Activated naive CD8-positive, alpha-beta T cell treated with anti-CD3 and anti-CD28 coated beads, Interleukin-2, amount 50 U/mL, for 24 hours (primary cell): ENCODE data around the gene SSMEM1.
A peak's percentile ranks its signal among the peaks of the same experiment; 100 is the strongest.

ENCODE experiments used
- ATAC-seq: fragments of 150-1000 bp; cut with Tn5 transposase; one replicate; pipeline ENCODE4 v1.10.0; 2021
- DNase-seq: peaks from one replicate; pipeline ENCODE4 v3.0.0; 2021
- H3K27ac Mint-ChIP-seq: one replicate; pipeline ENCODE4 v1.8.0; 2021; ENCODE audit warnings: mild to moderate bottlenecking, mixed read lengths
- H3K27me3 Mint-ChIP-seq: one replicate; pipeline ENCODE4 v1.8.0; 2021; ENCODE audit warnings: mixed read lengths
- H3K36me3 Mint-ChIP-seq: one replicate; pipeline ENCODE4 v1.8.0; 2021; ENCODE audit warnings: low read depth, mixed read lengths
- H3K4me1 Mint-ChIP-seq: one replicate; pipeline ENCODE4 v1.8.0; 2021; ENCODE audit warnings: mixed read lengths
- H3K4me3 Mint-ChIP-seq: one replicate; pipeline ENCODE4 v1.8.0; 2021; ENCODE audit warnings: mild to moderate bottlenecking, moderate library complexity, mixed read lengths
- H3K9me3 Mint-ChIP-seq: one replicate; pipeline ENCODE4 v1.8.0; 2021; ENCODE audit warnings: mixed read lengths

The SSMEM1 gene

DNA sequence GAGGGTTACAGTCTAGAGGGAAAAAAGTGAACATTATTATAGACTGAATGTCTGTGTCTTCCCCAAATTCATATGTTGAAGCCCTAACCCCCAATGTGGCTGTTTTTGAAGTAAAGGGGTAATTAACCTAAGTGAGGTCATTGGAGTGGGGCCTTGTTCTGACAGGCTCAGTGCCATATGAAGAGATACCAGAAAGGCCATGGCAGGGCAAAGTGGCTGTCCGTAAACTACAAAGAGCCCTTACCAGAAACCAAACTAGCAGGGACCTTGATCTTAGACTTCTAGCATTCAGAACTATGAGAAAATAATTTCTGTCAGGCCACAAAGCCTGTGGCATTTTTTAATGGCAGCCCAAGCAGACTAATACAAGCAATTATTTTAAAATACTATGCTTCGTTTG, 11.2 kb upstream of the SSMEM1 start:
- H3K4me3 Mint-ChIP-seq: no peak overlapping the region
- no peak for DNase-seq
- H3K4me1 Mint-ChIP-seq: peaks cover 7% of the 10 kb centered on the region
- H3K27ac Mint-ChIP-seq: no peak overlapping the region
- H3K36me3 Mint-ChIP-seq: peaks cover 42% of the 10 kb centered on the region
- H3K27me3 Mint-ChIP-seq: no peaks in the 10 kb centered on the region
- ATAC-seq: no peak
- no peaks in the 10 kb centered on the region for H3K9me3 Mint-ChIP-seq

DNA sequence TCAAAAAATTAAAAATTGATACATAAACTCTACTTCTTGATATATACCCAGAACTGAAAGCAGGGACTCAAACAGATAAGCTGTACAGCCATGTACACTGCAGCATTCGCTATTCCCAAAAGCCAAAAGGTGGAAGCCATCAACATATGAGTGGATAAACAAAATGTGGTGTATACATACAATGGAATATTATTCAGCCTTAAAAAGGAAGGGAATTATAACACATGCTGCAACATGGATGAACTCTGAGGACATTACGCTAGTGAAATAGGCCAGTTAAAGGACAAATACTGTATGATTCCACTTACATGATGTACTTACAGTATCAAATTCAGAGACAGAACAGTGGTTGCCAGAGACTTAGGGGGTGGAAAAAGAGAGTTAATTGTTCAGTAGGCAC, 10.6 kb upstream of the SSMEM1 start:
- Mint-ChIP-seq H3K9me3 (no peaks in the 10 kb centered on the region), H3K36me3 (peaks cover 46% of the 10 kb centered on the region), H3K27me3 (no peaks in the 10 kb centered on the region), H3K27ac (no peak overlapping the region), H3K4me3 (no peak overlapping the region), H3K4me1 (peaks cover 11% of the 10 kb centered on the region)
- no peak for DNase-seq
- no peak for ATAC-seq

GRCh38 chr7:130201796-130202195, 5.9 kb upstream of the SSMEM1 start:
- Mint-ChIP-seq H3K4me3 (no peak overlapping the region), H3K9me3 (no peaks in the 10 kb centered on the region), H3K27ac (no peak overlapping the region), H3K36me3 (peaks cover 49% of the 10 kb centered on the region), H3K27me3 (no peaks in the 10 kb centered on the region), H3K4me1 (peaks cover 33% of the 10 kb centered on the region)
- DNase-seq (no peak), ATAC-seq (no peak)

GRCh38 chr7:130205084-130205947, 2.3 kb upstream of the SSMEM1 start, which contains the start of gene TMEM209:
TSS of gene TMEM209 (minus strand) at chr7:130205406. CDS start at chr7:130205375, 31 bp downstream.
- Mint-ChIP-seq H3K4me1 (peaks cover 26% of the 10 kb centered on the region), H3K4me3 (peak within 1 kb of the TSS; percentile 96), H3K9me3 (no peaks in the 10 kb centered on the region), H3K27ac (peak within 1 kb of the TSS; percentile 98), H3K27me3 (no peaks in the 10 kb centered on the region), H3K36me3 (peaks cover 30% of the 10 kb centered on the region)
- peak; percentile 95 for DNase-seq
- peak; percentile 97 for ATAC-seq

DNA sequence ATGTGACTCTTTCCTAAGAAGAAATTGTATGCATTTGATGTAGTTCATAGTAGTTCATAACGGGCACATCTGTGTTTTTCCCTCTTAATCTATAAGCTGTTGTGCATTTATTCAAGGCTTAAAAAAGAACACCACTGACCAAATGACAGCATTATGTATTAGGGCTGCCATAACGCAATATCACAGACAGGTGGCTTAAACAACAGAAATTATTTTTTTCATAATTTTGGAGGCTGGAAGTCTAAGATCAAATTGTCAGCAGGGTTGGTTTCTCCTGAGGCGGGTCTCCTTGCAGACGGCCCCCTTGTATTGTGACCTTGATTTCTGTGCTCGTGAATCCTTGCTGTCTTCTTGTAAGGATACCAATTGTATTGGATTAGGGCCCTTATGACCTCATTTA, 627 bp upstream of the SSMEM1 start:
- H3K27ac Mint-ChIP-seq: no peak overlapping the region
- no peaks in the 10 kb centered on the region for H3K27me3 Mint-ChIP-seq
- H3K4me1 Mint-ChIP-seq: peaks cover 22% of the 10 kb centered on the region
- no peaks in the 10 kb centered on the region for H3K9me3 Mint-ChIP-seq
- H3K4me3 Mint-ChIP-seq: no peak overlapping the region
- no peak for DNase-seq
- ATAC-seq: no peak
- H3K36me3 Mint-ChIP-seq: peaks cover 19% of the 10 kb centered on the region

DNA sequence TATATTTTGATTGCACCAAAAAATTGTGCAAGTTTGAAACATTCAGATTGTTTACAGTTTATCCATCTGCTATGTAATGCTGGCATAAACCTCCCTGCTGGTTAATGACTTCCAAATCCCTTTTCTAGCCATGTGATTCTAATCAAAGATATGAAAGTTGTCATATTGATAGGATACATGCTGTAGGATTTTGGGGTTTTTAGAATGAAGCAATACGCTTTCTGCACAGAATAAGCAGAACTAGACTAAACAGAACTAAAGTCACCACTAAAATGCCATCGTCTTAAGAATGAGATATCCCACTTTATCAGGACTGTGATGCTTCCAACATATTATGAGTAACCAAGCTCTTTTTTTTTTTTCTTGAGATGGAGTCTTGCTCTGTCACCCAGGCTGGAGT, 856 bp downstream of the SSMEM1 start:
- no peak for DNase-seq

DNA sequence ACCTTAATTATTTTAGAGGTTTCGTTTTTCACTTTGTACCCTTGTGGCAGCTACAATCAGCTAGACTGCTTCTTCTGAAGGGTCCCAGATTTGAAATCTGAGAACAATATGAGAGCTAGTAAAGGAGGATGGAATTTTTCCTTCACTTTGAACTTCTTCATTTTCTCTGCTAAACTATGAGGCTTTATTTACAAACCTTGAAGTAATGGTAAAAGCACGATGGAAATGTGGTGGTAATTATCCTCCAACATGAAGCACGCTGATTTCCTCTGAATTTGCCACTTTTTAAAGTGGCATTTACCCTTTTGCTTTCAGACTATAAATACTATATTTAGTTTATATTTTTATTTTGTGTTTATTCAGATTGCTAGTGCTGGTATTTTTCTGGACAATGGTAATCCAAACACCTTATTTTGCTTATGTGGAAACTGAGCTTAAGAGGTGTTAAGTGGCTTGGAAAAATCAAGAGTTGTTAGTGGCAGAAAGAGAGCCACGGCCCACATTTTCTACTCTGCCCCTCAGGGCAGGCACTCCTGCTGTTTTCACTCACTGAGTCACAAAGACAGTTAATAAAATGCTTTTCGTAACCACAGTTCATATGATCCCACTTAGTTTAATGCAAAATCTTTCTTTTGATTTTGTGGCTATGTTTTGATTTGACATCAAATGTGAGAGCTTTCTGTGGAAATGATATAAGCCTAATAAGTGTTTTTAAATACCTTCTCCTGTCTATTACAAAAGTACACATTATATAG, 2.7 kb downstream of the SSMEM1 start:
- Mint-ChIP-seq H3K9me3 (no peaks in the 10 kb centered on the region), H3K4me1 (peaks cover 6% of the 10 kb centered on the region), H3K4me3 (no peak overlapping the region), H3K27ac (no peak overlapping the region), H3K36me3 (no peaks in the 10 kb centered on the region), H3K27me3 (peaks cover 8% of the 10 kb centered on the region)
- ATAC-seq: no peak
- DNase-seq: no peak

More for the DNA sequence above, 856 bp downstream of the SSMEM1 start:
- H3K4me3 Mint-ChIP-seq: no peak overlapping the region
- peaks cover 18% of the 10 kb centered on the region for H3K4me1 Mint-ChIP-seq
- peaks cover 8% of the 10 kb centered on the region for H3K36me3 Mint-ChIP-seq
- no peaks in the 10 kb centered on the region for H3K9me3 Mint-ChIP-seq
- peaks cover 3% of the 10 kb centered on the region for H3K27me3 Mint-ChIP-seq
- ATAC-seq: no peak
- H3K27ac Mint-ChIP-seq: no peak overlapping the region

DNA sequence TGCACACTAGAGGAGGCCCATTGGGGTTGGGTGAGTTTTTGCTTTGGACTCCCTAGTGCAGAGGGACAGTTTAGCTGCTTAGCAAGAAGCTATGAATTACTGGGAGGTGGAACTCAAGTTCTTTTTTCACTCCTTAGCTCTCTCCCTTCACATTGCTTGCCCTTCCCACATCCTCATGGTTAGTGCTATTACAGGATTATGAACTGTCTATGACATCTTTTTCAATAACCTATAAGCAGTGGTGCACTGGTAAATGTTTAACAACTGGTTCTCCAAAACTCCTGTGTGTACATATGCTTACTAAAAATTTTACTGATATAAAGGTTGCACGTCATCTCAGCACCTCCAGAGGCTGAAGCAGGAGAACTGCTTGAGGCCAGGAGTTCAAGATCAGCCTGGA, 6.2 kb downstream of the SSMEM1 start:
- DNase-seq (no peak), ATAC-seq (no peak)
- Mint-ChIP-seq H3K27ac (no peak overlapping the region), H3K4me1 (no peaks in the 10 kb centered on the region), H3K4me3 (no peak overlapping the region), H3K9me3 (no peaks in the 10 kb centered on the region), H3K27me3 (peaks cover 10% of the 10 kb centered on the region), H3K36me3 (no peaks in the 10 kb centered on the region)

GRCh38 chr7:130216025-130216424, 8.4 kb downstream of the SSMEM1 start:
- no peak for DNase-seq
- peaks cover 13% of the 10 kb centered on the region for H3K27me3 Mint-ChIP-seq
- no peak overlapping the region for H3K4me3 Mint-ChIP-seq
- no peak overlapping the region for H3K27ac Mint-ChIP-seq
- no peaks in the 10 kb centered on the region for H3K9me3 Mint-ChIP-seq
- H3K4me1 Mint-ChIP-seq: no peaks in the 10 kb centered on the region
- no peaks in the 10 kb centered on the region for H3K36me3 Mint-ChIP-seq
- ATAC-seq: no peak

DNA sequence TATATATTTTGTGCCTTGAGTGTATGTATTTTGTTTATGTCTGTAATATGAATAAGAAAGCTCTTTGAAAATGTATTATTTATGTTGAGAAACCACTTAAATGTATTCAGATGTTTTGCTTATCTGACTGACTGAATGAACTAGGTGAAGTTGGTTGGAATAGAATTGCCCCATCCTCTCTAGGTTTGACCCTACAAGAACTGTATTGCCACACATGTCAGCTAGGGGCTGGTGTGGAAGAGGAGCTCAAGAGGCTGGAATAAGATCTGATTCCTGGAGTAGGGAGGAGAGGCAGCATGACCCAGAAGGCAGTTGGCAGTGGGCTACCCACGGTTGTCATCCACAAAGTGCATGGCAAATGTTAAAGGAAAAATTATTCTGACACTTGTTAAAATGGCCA, 9.1 kb downstream of the SSMEM1 start:
- ATAC-seq (no peak), DNase-seq (no peak)
- Mint-ChIP-seq H3K27ac (no peak overlapping the region), H3K27me3 (peaks cover 13% of the 10 kb centered on the region), H3K9me3 (no peaks in the 10 kb centered on the region), H3K4me3 (no peak overlapping the region), H3K4me1 (no peaks in the 10 kb centered on the region), H3K36me3 (no peaks in the 10 kb centered on the region)

GRCh38 chr7:130218806-130219620, 11.4 kb downstream of the SSMEM1 start:
- no peaks in the 10 kb centered on the region for H3K9me3 Mint-ChIP-seq
- no peak overlapping the region for H3K27ac Mint-ChIP-seq
- no peaks in the 10 kb centered on the region for H3K4me1 Mint-ChIP-seq
- DNase-seq: no peak
- no peak overlapping the region for H3K4me3 Mint-ChIP-seq
- H3K36me3 Mint-ChIP-seq: no peaks in the 10 kb centered on the region
- peaks cover 10% of the 10 kb centered on the region for H3K27me3 Mint-ChIP-seq
- no peak for ATAC-seq

- peaks cover 7% of the 10 kb centered on the region for H3K27me3 Mint-ChIP-seq
- H3K4me3 Mint-ChIP-seq: no peak overlapping the region
- H3K36me3 Mint-ChIP-seq: no peaks in the 10 kb centered on the region
- no peaks in the 10 kb centered on the region for H3K4me1 Mint-ChIP-seq
- no peaks in the 10 kb centered on the region for H3K9me3 Mint-ChIP-seq
- ATAC-seq (no peak), DNase-seq (no peak)
- no peak overlapping the region for H3K27ac Mint-ChIP-seq
Measured at GRCh38 chr7:130219871-130220270, 12.2 kb downstream of the SSMEM1 start.

GRCh38 chr7:130221746-130222145, 14.1 kb downstream of the SSMEM1 start:
- H3K4me3 Mint-ChIP-seq: no peak overlapping the region
- no peaks in the 10 kb centered on the region for H3K4me1 Mint-ChIP-seq
- no peak for DNase-seq
- H3K27me3 Mint-ChIP-seq: peaks cover 3% of the 10 kb centered on the region
- no peak for ATAC-seq
- no peaks in the 10 kb centered on the region for H3K9me3 Mint-ChIP-seq
- H3K36me3 Mint-ChIP-seq: no peaks in the 10 kb centered on the region
- H3K27ac Mint-ChIP-seq: no peak overlapping the region

DNA sequence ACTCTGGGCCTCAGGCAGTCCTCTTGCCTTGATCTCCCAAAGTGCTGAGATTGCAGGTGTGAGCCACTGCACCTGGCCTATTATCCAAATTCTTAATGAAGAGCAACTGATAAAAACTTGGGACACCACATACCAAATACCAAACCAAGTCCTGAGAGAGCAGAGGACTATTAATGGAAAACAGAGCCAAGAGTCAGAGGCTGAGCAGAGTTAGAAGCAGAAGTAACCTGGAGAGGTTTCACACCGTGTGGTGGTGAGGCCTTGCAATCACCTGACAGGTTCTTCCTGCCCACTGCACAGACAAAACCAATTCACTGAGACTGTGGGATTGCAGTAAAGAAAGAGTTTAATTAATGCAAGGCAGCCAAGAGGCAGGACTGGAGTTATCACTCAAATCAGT, 16.0 kb downstream of the SSMEM1 start:
- H3K9me3 Mint-ChIP-seq: no peaks in the 10 kb centered on the region
- no peaks in the 10 kb centered on the region for H3K36me3 Mint-ChIP-seq
- H3K4me3 Mint-ChIP-seq: no peak overlapping the region
- peaks cover 3% of the 10 kb centered on the region for H3K27me3 Mint-ChIP-seq
- no peak for DNase-seq
- H3K4me1 Mint-ChIP-seq: no peaks in the 10 kb centered on the region
- H3K27ac Mint-ChIP-seq: no peak overlapping the region
- ATAC-seq: no peak
